Epidermal melanocyte (primary cell): ENCODE measurements around the gene STK31.
"Not testable (repeated sequence)": the region's sequence is repeated elsewhere in the genome, so short reads cannot be mapped to it uniquely, and the experiment has no call there.

Source experiments
- DNase-seq: peaks from one replicate; pipeline ENCODE4 v3.0.0; 2011; ENCODE audit warnings: low spot score; ENCODE audit not compliant: insufficient read length

STK31 gene

GRCh38 chr7:23713285-23714149, 3.5 kb downstream of the STK31 start:
- no peak for DNase-seq

- no peak for DNase-seq
These were observed 4.1 kb downstream of the STK31 start for GRCh38 chr7:23714150-23714464.

GRCh38 chr7:23714579-23714978, 4.6 kb downstream of the STK31 start:
- DNase-seq = no peak

GRCh38 chr7:23715099-23715498, 5.1 kb downstream of the STK31 start:
- DNase-seq = no peak

- DNase-seq = no peak
These were observed 7.8 kb downstream of the STK31 start for GRCh38 chr7:23717788-23718187.

GRCh38 chr7:23721456-23721855, 11.4 kb downstream of the STK31 start:
- DNase-seq = no peak

GRCh38 chr7:23722587-23723216, 12.7 kb downstream of the STK31 start:
- not testable (repeated sequence) for DNase-seq

GRCh38 chr7:23724113-23724512, 14.1 kb downstream of the STK31 start:
- not testable (repeated sequence) for DNase-seq

GRCh38 chr7:23742051-23742450, 32.0 kb downstream of the STK31 start:
- DNase-seq = no peak

GRCh38 chr7:23743226-23743625, 33.2 kb downstream of the STK31 start:
- no peak for DNase-seq

- no peak for DNase-seq
These were observed 36.6 kb downstream of the STK31 start for GRCh38 chr7:23746629-23747028.

- DNase-seq = no peak
These were observed 41.8 kb downstream of the STK31 start for GRCh38 chr7:23751852-23752251.

GRCh38 chr7:23758839-23759238, 48.8 kb downstream of the STK31 start:
- DNase-seq = not testable (repeated sequence)

GRCh38 chr7:23759671-23760391, 49.8 kb downstream of the STK31 start:
- DNase-seq = no peak

- DNase-seq = no peak
These were observed 55.9 kb downstream of the STK31 start for GRCh38 chr7:23765943-23766342.

GRCh38 chr7:23767514-23767913, 57.5 kb downstream of the STK31 start:
- DNase-seq = no peak

- DNase-seq = no peak
These were observed 58.0 kb downstream of the STK31 start for GRCh38 chr7:23768022-23768421.

- DNase-seq = not testable (repeated sequence)
These were observed 69.3 kb downstream of the STK31 start for GRCh38 chr7:23779185-23779800.

- no peak for DNase-seq
These were observed 73.1 kb downstream of the STK31 start for GRCh38 chr7:23783115-23783514.

- no peak for DNase-seq
These were observed 77.3 kb downstream of the STK31 start for GRCh38 chr7:23787272-23787671.

GRCh38 chr7:23788843-23789242, 78.8 kb downstream of the STK31 start:
- no peak for DNase-seq

GRCh38 chr7:23791721-23792120, 81.7 kb downstream of the STK31 start:
- DNase-seq = no peak
